Suppressor macrophage (primary cell): ENCODE data around the gene MDK.
"Not testable (repeated sequence)": the region's sequence is repeated elsewhere in the genome, so short reads cannot be mapped to it uniquely, and the experiment has no call there.

Source experiments
- DNase-seq, 4 experiments: peaks; one replicate each; pipeline ENCODE4 v3.0.0-alpha.2; 2020 to 2022

MDK gene

GRCh38 chr11:46369458-46370152 lies 11.9 kb upstream of the MDK start:
- peak; percentile 68 to 82 (median 71) for DNase-seq

GRCh38 chr11:46370253-46370652 lies 11.2 kb upstream of the MDK start:
- no peak for DNase-seq

- not testable (repeated sequence) for DNase-seq
These were observed 10.2 kb upstream of the MDK start for GRCh38 chr11:46371262-46371661.

GRCh38 chr11:46372086-46372485 lies 9.4 kb upstream of the MDK start:
- DNase-seq, result no peak

- DNase-seq, result not testable (repeated sequence)
These were observed 9.0 kb upstream of the MDK start for GRCh38 chr11:46372501-46372900.

GRCh38 chr11:46373787-46374740 lies 7.4 kb upstream of the MDK start:
- DNase-seq, result no peak

GRCh38 chr11:46374815-46375214 lies 6.7 kb upstream of the MDK start:
- DNase-seq, result no peak

GRCh38 chr11:46375392-46376101 lies 5.9 kb upstream of the MDK start:
- DNase-seq, result no peak

- DNase-seq, result no peak
These were observed 5.0 kb upstream of the MDK start for GRCh38 chr11:46376258-46377050.

GRCh38 chr11:46377290-46377689 lies 4.2 kb upstream of the MDK start:
- no peak for DNase-seq

- no peak for DNase-seq
These were observed 3.6 kb upstream of the MDK start for GRCh38 chr11:46377831-46378230.

- no peak for DNase-seq
These were observed 3.2 kb upstream of the MDK start for GRCh38 chr11:46378296-46378695.

- peak in 2 of 4 experiments; percentile 34 to 47 for DNase-seq
These were observed 2.5 kb upstream of the MDK start for GRCh38 chr11:46378811-46379481.

GRCh38 chr11:46379482-46380293 lies 1.8 kb upstream of the MDK start:
- not testable (repeated sequence) for DNase-seq

GRCh38 chr11:46380340-46381047 lies 975 bp upstream of the MDK start:
- DNase-seq, result peak; percentile 69 to 83 (median 78)

- DNase-seq, result peak in 1 of 4 experiments; percentile 36
These were observed 563 bp downstream of the MDK start for GRCh38 chr11:46381819-46382645.

- peak in 3 of 4 experiments; percentile 52 to 67 (median 55) for DNase-seq
These were observed 1.4 kb downstream of the MDK start for GRCh38 chr11:46382646-46383403.

GRCh38 chr11:46383404-46383758 lies 1.9 kb downstream of the MDK start:
- DNase-seq, result no peak
